Measurements from ENCODE around the gene GPR84.
"Not testable (repeated sequence)": the region's sequence is repeated elsewhere in the genome, so short reads cannot be mapped to it uniquely, and the experiment has no call there.

The GPR84 gene

GRCh38 chr12:54325442-54326109, 38.7 kb downstream of the GPR84 start:
- Mint-ChIP-seq H3K4me3 (peak overlapping the region; percentile 100), H3K27ac (peak overlapping the region; percentile 95)

GRCh38 chr12:54324617-54325441, 39.5 kb downstream of the GPR84 start, which contains the start of gene COPZ1:
TSS of gene COPZ1 (plus strand) at chr12:54325131. CDS start at chr12:54325164, 33 bp downstream.
- peaks cover 19% of the 10 kb centered on the region for H3K36me3 Mint-ChIP-seq (ENCODE audit: low read depth)
- no peaks in the 10 kb centered on the region for H3K9me3 Mint-ChIP-seq
- peaks cover 48% of the 10 kb centered on the region for H3K4me1 Mint-ChIP-seq (ENCODE audit: low read depth)
- peak within 1 kb of the TSS; percentile 100 for H3K4me3 Mint-ChIP-seq
- intact Hi-C loops (cut with micrococcal nuclease) = loop anchor here (1.0 to 5.0 kb wide), 3 partner anchors 31 to 45 kb away; partner anchors contain the start of genes CBX5 and HNRNPA1
- H3K27ac Mint-ChIP-seq = peak within 1 kb of the TSS; percentile 95
- H3K27me3 Mint-ChIP-seq = no peaks in the 10 kb centered on the region

More at GRCh38 chr12:54325442-54326109, 38.7 kb downstream of the GPR84 start:
- peaks cover 26% of the 10 kb centered on the region for H3K36me3 Mint-ChIP-seq (ENCODE audit: low read depth)
- H3K27me3 Mint-ChIP-seq, H3K9me3 Mint-ChIP-seq: not testable (repeated sequence)
- H3K4me1 Mint-ChIP-seq (ENCODE audit: low read depth) = peaks cover 55% of the 10 kb centered on the region
- intact Hi-C loops (cut with micrococcal nuclease) = loop anchor here (5.0 kb wide), 1 partner anchor 42 kb away; no protein-coding TSS in a partner anchor

- Mint-ChIP-seq H3K36me3 (ENCODE audit: low read depth) (peaks cover 8% of the 10 kb centered on the region), H3K4me3 (no peak overlapping the region), H3K9me3 (no peaks in the 10 kb centered on the region), H3K27ac (no peak overlapping the region), H3K4me1 (ENCODE audit: low read depth) (peaks cover 29% of the 10 kb centered on the region), H3K27me3 (no peaks in the 10 kb centered on the region)
- intact Hi-C loops (cut with micrococcal nuclease) = no loop called here
These were observed 42.9 kb downstream of the GPR84 start for GRCh38 chr12:54321363-54321762.

Data from dendritic cell treated with granulocyte-macrophage colony-stimulating factor and Interleukin-4, amounts not matched to agents 40 ng/mL and 50 ng/mL, for 4 days (primary cell).